ENCODE results near the gene CCR2.
"Not testable (repeated sequence)": the region's sequence is repeated elsewhere in the genome, so short reads cannot be mapped to it uniquely, and the experiment has no call there.

The CCR2 gene

DNA sequence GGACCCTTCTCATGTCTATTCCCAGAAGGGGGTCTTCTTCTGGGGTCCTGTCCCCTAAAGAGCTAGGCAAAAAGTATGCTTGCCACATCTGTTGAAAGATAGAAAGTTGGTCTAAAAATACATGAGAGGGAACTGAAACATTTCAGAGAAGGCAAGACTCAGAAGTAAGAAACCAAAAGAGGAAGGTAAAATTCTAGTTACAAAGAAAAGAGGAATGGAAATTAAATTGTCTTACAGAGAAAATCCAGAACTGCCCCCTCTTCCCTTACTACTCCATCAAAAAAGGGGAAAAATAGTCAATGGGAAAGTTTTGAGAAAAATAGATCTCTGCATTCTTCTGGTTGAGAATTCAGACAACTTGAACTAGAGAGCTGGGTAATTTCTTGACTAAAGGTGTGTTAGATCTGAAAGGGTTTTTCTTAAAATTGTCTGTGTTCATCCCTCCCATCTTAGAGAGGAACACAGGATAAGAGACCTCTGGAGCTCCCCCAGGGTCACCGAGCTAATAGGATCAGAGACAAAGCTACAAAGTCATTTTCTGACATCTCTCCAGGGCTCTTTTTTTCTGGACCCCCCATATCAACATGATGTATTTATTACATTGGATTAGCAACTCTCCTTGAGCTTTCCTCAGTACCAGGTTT lies 32.3 kb upstream of the CCR2 start:
- no peak overlapping the region for H3K4me3 ChIP-seq (replicated peaks in 1 of 2; ENCODE audit: low read depth in 2 of 2, low read length in 2 of 2)
- TF ChIP-seq, protein P1, sequence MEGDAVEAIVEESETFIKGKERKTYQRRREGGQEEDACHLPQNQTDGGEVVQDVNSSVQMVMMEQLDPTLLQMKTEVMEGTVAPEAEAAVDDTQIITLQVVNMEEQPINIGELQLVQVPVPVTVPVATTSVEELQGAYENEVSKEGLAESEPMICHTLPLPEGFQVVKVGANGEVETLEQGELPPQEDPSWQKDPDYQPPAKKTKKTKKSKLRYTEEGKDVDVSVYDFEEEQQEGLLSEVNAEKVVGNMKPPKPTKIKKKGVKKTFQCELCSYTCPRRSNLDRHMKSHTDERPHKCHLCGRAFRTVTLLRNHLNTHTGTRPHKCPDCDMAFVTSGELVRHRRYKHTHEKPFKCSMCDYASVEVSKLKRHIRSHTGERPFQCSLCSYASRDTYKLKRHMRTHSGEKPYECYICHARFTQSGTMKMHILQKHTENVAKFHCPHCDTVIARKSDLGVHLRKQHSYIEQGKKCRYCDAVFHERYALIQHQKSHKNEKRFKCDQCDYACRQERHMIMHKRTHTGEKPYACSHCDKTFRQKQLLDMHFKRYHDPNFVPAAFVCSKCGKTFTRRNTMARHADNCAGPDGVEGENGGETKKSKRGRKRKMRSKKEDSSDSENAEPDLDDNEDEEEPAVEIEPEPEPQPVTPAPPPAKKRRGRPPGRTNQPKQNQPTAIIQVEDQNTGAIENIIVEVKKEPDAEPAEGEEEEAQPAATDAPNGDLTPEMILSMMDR (IDR thresholded peaks at IDR 0.05; ENCODE audit: low read depth, low read length), result no peak
- DNase-seq (ENCODE audit: low read depth in 2 of 2), result no peak

DNA sequence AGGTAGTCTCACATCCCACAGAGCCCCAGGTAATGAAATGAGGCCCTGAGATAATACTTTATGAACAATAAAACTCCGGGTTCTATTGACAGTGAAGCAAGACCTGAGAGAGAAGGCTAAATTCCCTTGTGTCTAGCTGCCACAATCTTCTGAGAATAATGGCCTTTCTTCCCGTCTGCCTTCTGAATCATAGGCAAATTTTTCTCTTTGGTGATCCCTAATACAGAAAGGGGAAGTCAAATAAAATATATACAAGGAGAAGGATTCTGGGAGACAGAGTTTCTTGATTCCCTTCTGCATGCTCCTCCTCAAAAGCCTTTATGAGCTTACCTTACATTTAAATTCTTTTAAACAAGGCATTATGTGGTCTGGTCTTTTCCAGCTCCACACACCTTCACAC lies 29.9 kb upstream of the CCR2 start:
- TF ChIP-seq, protein P1 (IDR thresholded peaks at IDR 0.05; ENCODE audit: low read depth, low read length), result no peak
- no peak overlapping the region for H3K4me3 ChIP-seq (replicated peaks in 1 of 2; ENCODE audit: low read depth in 2 of 2, low read length in 2 of 2)
- DNase-seq (ENCODE audit: low read depth in 2 of 2), result no peak

DNA sequence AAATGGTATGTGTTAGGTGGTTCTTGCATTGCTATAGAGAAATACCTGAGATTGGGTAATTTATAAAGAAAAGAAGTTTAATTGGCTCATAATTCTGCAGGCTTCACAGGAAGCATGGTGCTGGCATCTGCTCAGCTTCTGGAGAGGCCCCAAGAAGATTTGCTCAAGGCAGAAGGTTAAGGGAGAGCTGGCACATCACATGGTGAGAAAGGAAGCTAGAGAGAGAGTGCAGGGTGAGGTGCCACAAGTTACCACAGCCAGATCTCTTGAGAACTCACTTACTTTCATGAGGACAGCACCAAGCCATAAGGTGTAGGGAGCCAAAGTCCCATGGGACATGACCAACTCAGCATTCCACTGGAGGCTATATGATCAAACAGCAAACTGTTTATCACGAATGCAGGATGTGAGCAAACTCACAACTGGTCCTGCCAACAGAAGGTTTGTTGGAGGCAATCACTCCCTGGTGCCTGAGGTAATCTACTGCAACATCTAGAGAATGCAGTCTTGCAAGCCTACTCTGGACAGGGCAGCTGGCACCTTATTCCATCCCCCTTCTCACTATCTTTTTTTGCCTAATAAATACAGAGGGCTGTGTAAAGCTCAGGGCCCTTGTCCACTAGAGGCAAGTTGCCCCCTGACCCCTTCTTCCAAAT lies 28.1 kb upstream of the CCR2 start:
- TF ChIP-seq, protein P1 (IDR thresholded peaks at IDR 0.05; ENCODE audit: low read depth, low read length), result no peak
- peak in 1 of 2 donors; percentile 2 for DNase-seq (ENCODE audit: low read depth in 2 of 2)
- H3K4me3 ChIP-seq (replicated peaks in 1 of 2; ENCODE audit: low read depth in 2 of 2, low read length in 2 of 2), result no peak overlapping the region

DNA sequence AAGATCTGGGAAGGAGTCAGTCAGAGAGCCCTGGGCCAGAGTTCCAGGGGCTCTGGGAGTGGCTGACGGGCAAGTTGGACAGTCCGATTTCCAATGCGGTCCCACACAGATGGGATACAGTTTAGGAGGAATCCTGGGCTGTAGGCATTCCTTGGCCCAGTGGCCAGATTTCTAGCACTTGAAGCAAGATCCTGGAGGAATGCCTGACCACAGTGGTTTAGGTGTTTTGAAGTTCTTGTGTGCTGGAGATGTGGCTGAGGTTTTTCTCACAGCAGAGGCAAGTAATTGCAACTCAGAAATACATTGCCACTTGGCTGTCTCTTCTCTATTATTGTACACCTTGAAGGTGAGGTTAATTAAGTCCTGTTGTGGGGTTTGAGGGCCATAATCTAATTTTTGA lies 23.2 kb upstream of the CCR2 start:
- DNase-seq (ENCODE audit: low read depth in 2 of 2); H3K4me3 ChIP-seq (replicated peaks in 1 of 2; ENCODE audit: low read depth in 2 of 2, low read length in 2 of 2): not testable (repeated sequence)

DNA sequence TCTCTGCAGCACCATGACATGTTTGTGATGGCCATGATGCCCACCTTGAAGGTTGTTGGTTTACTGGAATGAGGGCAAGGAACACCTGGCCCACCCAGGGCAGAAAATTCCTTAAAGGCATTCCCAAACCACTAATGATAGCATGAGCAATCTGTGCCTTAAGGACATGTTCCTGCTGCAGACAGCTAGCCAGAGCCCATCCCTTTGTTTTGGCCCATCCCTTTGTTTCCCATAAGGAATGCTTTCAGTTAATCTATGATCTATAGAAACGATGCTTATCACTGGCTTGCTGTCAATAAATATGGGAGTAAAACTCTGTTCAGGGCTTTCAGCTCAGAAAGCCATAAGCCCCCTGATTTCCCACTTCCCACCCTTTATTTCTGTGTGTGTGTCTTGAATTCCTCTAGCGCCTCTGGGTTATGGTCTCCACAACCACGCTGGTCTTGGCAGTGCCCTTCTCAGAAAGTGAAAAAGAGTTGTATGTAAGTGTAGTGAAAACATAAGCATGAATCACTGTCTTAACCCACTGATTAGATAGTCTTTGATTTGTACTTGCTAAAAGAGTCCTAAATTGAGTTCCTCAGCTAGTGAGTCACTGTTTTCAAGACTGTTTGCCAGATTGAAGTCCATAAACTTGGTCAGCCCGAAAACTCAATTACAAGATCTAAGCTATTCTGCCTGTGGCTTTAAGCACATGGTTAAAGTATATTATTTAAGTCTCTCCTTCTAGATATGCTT lies 19.0 kb upstream of the CCR2 start:
- no peak overlapping the region for H3K4me3 ChIP-seq (replicated peaks in 1 of 2; ENCODE audit: low read depth in 2 of 2, low read length in 2 of 2)
- DNase-seq (ENCODE audit: low read depth in 2 of 2), result peak; percentile 28 to 41
- TF ChIP-seq, protein P1 (IDR thresholded peaks at IDR 0.05; ENCODE audit: low read depth, low read length), result no peak

DNA sequence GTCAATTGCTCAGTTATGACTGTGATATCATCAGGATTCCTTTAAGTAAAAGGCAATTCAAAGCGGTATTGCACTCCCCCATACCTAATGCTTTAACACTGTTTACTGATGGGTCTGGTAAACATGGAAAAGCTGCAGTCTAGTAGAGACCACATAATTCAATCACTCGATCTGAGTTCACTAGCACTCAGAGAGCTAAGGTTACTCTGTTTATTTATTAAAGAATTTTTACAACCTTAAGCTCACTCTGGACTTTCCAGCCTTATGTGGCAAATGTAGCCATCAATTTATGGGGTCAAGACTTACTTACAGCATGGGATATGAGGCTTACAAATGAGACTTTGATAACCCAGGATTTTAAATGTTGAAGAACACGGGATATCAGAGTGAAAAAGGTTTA lies 18.4 kb upstream of the CCR2 start:
- no peak overlapping the region for H3K4me3 ChIP-seq (replicated peaks in 1 of 2; ENCODE audit: low read depth in 2 of 2, low read length in 2 of 2)
- no peak for DNase-seq (ENCODE audit: low read depth in 2 of 2)
- TF ChIP-seq, protein P1 (IDR thresholded peaks at IDR 0.05; ENCODE audit: low read depth, low read length), result no peak

DNA sequence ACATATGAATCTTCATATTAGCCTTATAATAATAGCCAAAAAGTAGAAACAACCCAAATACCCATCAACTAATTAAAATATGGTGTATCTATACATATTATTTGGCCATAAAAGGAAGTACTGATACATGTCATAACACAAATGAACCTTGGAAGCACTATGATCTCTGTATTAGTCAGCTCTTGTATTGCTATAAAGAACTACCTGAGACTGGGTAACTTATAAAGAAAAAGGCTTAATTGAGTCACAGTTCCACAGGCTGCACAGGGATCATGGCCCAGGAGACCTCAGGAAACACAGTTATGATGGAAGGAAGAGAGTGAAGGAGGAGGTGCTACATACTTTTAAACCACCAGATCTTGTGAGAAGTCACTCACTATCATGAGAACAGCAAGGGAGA lies 16.0 kb upstream of the CCR2 start:
- TF ChIP-seq, protein P1 (IDR thresholded peaks at IDR 0.05; ENCODE audit: low read depth, low read length), result no peak
- no peak overlapping the region for H3K4me3 ChIP-seq (replicated peaks in 1 of 2; ENCODE audit: low read depth in 2 of 2, low read length in 2 of 2)
- no peak for DNase-seq (ENCODE audit: low read depth in 2 of 2)

Measured in cardiac fibroblast (primary cell).